Activated T-cell treated with anti-CD3 and anti-CD28 coated beads, Interleukin-2, amount 50 U/mL, for 72 hours (primary cell): ENCODE results near the gene TGFB2. TPM values are rescaled to one million over a fixed set of nuclear protein-coding genes. Genes with fewer than 3 reads are reported as not detected.

Experiments
- ATAC-seq, 2 donors: fragments of 150-1000 bp; cut with Tn5 transposase; replicated peaks in 1 of 2; 2 replicates each; pipeline ENCODE4 v1.10.0; 2021; ENCODE audit warnings: moderate library complexity in 2 of 2, mild to moderate bottlenecking in 1 of 2
- DNase-seq, 2 donors: peaks; one replicate each; pipeline ENCODE4 v3.0.0; 2021 to 2022; ENCODE audit warnings: mixed read lengths in 1 of 2
- H3K27ac Mint-ChIP-seq: one replicate; pipeline ENCODE4 v1.8.0; 2022; ENCODE audit warnings: mild to moderate bottlenecking, moderate library complexity, mixed read lengths
- H3K27me3 Mint-ChIP-seq: one replicate; pipeline ENCODE4 v1.8.0; 2022; ENCODE audit warnings: low read depth, mixed read lengths
- H3K36me3 Mint-ChIP-seq, 2 donors: one replicate each; pipeline ENCODE4 v1.8.0; 2022; ENCODE audit warnings: mixed read lengths in 2 of 2, mild to moderate bottlenecking in 1 of 2; ENCODE audit not compliant: insufficient read depth in 2 of 2
- H3K4me1 Mint-ChIP-seq: one replicate; pipeline ENCODE4 v1.8.0; 2022; ENCODE audit warnings: low read depth, mixed read lengths
- H3K4me3 Mint-ChIP-seq, 2 donors: one replicate each; pipeline ENCODE4 v1.8.0; 2022; ENCODE audit warnings: mild to moderate bottlenecking in 2 of 2, mixed read lengths in 2 of 2, moderate library complexity in 2 of 2
- H3K9me3 Mint-ChIP-seq, 2 donors: one replicate each; pipeline ENCODE4 v1.8.0; 2022; ENCODE audit warnings: mixed read lengths in 2 of 2
- total RNA-seq, 2 donors: library from RNA; stranded (reverse); gene quantifications; one replicate each; pipeline ENCODE4 v1.2.3, GENCODE V29; 2022

The TGFB2 gene
- total RNA-seq, 2 donors from 2014 or later = not detected

- Mint-ChIP-seq H3K9me3 (no peaks in the 10 kb centered on the region), H3K27me3 (peaks cover 13% of the 10 kb centered on the region), H3K36me3 (peaks cover 0 to 2% of the 10 kb centered on the region in 2 donors), H3K4me3 (no peak overlapping the region), H3K27ac (no peak overlapping the region), H3K4me1 (no peaks in the 10 kb centered on the region)
- DNase-seq = no peak
- no peak for ATAC-seq
Measured at GRCh38 chr1:218490406-218490922, 145.3 kb downstream of the TGFB2 start.

GRCh38 chr1:218492874-218493273 lies 147.7 kb downstream of the TGFB2 start:
- Mint-ChIP-seq H3K27me3 (peaks cover 13% of the 10 kb centered on the region), H3K4me1 (no peaks in the 10 kb centered on the region), H3K9me3 (no peaks in the 10 kb centered on the region), H3K27ac (no peak overlapping the region), H3K36me3 (peaks cover 0 to 2% of the 10 kb centered on the region in 2 donors), H3K4me3 (no peak overlapping the region)
- DNase-seq (no peak), ATAC-seq (no peak)

GRCh38 chr1:218493986-218494385 lies 148.8 kb downstream of the TGFB2 start:
- ATAC-seq (no peak), DNase-seq (no peak)
- H3K4me1 Mint-ChIP-seq = no peaks in the 10 kb centered on the region
- H3K4me3 Mint-ChIP-seq = no peak overlapping the region
- peaks cover 0 to 2% of the 10 kb centered on the region in 2 donors for H3K36me3 Mint-ChIP-seq
- no peaks in the 10 kb centered on the region for H3K9me3 Mint-ChIP-seq
- no peak overlapping the region for H3K27ac Mint-ChIP-seq
- H3K27me3 Mint-ChIP-seq = peaks cover 24% of the 10 kb centered on the region

Other genes starting within 250 kb of the TGFB2 start
- gene RRP15, start 60.0 kb upstream of the TGFB2 start, total RNA-seq = 10 to 100 TPM; 12.5 to 13.6 TPM